HG03521 (cell line): ENCODE results near the gene NHLRC3.
"Not testable (repeated sequence)": the region's sequence is repeated elsewhere in the genome, so short reads cannot be mapped to it uniquely, and the experiment has no call there.

Experiments
- ATAC-seq: cut with Tn5 transposase; IDR thresholded peaks from one replicate; pipeline ENCODE4 v1.9.1; 2021; ENCODE audit warnings: mild to moderate bottlenecking, moderate library complexity; ENCODE audit not compliant: unreplicated experiment

The NHLRC3 gene

DNA sequence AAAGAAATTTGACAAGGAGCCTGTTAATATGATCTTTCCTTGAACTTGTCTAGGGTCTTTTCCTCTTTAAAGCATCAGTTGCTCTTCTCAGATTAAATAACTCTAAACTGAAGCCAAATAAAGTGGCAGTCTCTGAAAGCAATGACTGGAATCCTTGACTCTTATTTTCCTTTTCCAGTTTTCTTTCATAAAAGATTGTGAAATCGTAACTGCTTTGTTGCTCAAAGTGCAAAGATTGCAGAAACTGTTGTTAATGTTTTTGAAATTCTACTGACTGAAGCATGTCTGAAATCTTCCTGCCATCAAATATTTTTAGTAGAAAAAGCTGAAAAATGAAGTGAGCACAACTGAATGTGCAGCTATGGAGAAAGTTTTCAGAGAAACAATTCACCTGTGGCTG lies 1.9 kb downstream of the NHLRC3 start:
- ATAC-seq, result no peak

DNA sequence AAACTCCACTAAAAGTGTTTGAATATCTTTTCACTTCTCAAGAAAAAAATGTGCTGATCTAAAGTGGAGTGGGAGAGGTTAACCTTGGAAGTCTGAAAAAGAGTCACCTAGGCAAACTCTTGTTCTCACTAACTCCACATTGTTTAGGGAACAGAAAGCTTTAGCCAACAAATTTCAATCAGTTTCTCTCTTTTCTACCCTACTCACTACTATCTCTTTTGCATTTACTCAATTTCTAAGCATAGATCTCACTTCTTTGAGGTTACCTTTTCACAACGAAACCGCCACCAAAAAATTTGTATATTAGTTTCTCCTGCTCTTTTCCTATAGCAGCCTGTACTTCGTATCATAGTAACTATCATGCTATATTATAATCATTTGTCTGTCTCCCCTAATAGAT lies 6.3 kb downstream of the NHLRC3 start:
- ATAC-seq, result peak; percentile 79

DNA sequence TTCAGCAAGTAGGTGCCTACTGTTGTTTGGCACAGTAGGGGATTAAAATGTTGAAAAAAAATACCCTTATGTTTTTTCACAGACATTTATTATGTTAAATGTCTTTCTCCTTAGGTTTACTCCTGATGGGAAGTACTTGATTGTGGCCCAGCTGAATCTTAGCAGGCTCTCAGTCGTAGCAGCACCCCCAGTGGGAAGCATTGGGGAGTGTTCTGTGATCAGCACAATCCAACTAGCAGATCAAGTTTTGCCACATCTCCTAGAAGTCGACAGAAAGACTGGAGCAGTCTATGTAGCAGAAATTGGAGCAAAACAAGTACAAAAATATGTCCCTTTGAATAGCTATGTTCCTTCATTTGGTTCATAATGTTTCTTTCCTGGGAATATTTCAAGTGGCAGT lies 9.3 kb downstream of the NHLRC3 start:
- ATAC-seq, result no peak

DNA sequence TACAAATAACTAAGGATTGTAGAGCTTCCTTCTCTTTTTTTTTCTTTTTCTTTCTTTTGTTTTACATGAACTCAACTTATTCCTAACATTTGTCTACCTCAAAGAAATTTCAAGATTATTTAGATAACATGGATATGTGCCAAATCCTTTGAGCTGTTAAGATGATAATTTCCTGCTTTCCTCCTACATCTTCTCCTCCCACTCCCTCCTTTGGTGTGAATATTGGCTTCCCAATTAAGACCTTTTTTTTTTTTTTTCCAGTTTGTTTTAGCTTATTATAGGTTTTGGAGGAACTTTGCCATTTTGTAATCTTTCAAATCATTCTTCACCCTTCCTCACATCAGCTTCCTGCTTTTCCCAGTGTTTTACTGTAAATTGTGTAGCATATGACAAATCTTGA lies 10.6 kb downstream of the NHLRC3 start:
- ATAC-seq, result no peak

DNA sequence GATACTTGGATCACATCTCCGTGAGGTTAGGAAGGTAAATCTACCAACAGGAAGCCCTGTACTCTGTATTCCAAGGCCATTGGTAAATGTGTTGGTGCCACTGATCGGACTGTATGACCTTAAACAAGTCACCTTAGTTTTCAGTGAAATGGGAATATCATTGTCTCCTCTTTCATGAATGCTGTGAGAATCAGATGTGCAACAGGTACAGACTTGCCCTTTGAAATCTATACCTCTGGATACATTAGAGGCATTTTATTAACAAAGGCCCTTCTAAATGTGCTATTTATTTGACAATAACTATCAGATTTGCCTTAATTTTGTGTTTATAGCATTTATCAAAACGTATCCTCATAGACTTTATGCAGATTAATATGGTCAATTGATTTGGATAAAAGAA lies 11.0 kb downstream of the NHLRC3 start:
- ATAC-seq, result no peak

DNA sequence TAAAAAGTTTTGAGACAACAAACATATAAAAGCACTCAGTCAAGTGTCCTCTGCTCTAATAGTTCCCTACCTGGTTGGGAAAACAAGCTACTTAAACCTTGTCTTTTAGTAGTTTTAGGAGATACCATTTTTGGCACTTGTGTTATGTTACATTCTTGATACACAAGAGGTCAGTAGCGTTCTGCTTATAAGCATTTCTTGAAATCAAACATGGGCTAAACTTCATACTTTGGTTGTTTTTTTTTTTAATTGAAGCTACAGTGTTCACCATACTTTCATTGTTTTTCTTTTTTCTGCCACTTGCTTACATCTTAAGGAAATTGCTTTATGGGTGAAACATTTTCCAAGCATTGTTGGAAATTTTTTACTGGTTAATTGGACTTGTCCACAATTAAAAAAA lies 12.9 kb downstream of the NHLRC3 start:
- no peak for ATAC-seq

DNA sequence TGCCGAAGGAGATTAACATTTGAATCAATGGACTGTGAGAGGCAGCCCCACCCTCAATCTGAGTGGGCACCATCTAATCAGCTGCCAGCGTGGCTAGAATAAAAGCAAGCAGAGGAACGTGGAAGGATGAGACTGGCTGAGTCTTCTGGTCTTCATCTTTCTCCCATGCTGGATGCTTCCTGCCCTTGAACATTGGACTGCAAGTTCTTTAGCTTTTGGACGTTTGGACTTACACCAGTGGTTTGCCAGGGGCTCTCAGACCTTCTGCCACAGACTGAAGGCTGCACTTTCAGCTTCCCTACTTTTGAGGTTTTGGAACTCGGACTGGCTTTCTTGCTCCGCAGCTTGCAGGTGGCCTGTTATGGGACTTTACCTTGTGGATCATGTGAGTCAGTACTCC lies 14.7 kb downstream of the NHLRC3 start:
- ATAC-seq, result no peak

DNA sequence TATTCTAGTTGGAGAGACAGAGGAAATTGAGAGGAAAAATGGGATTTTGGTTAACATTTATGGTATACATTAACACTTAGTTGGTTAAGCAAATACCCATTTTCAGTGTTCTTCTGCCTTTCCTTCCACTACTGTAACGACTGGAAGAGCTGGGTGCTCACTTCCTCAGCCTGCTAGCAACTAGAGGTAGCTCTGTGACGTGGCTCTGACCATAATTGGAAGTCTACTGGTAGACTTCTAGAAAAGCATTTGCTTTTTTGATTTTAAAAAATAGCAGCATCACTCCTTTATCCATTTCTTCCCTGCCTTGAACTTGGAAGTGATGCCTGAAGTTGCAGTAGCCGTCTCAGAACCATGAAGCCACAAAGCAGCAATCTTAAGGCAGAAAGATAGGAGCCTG lies 15.9 kb downstream of the NHLRC3 start:
- ATAC-seq, result no peak

DNA sequence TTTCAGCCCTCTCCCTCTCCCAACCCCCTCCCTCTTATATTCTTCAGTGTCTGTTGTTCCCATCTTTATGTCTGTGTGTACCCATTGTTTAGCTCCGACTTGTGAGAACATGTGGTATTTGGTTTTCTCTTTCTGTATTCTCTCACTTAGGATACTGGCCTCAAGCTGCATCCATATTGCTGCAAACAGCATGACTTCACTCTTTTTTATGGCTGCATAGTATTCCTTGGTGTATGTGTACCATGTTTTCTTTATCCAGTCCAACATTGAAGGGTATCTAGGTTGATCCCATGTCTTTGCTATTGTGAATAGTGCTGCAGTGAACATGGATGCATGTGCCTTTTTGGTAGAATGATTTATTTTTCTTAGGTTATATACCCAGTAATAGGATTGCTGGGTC lies 17.8 kb downstream of the NHLRC3 start:
- ATAC-seq, result no peak

DNA sequence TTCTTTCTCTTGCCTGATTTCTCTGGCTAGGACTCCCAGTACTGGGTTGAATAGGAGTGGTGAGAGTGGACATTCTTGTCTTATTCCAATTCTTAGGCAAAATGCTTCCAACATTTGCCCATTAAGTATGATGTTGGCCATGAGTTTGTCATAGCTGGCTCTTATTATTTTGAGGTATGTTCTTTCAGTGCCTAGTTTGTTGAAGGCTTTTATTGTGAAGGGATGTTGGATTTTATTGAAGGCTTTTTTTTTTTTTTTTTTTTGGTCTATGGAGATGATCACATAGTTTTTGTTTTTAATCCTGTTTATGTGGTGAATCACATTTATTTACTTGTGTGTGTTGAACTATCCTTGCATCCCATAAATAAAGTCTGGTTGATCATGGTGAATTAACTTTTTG lies 19.8 kb downstream of the NHLRC3 start:
- no peak for ATAC-seq

DNA sequence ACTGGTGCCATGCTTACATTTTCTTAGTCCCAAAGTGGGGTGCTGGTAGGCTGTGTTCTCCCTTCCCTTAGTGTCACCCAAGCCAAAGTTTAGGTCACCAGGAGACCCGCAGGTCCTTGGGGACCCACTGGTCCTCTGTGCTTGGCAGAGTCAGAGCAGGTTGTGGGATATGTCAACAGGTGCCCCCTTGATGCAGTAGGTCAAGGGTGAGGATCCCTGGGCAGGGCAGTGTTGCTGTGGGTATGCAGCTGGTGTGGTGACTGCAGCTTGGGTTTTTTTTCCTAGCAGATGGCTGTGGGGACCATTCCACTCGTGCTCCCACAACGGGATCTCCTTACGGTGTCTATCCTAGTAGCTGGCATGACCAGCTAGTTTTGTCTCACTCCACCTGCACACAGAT lies 23.7 kb downstream of the NHLRC3 start:
- no peak for ATAC-seq

DNA sequence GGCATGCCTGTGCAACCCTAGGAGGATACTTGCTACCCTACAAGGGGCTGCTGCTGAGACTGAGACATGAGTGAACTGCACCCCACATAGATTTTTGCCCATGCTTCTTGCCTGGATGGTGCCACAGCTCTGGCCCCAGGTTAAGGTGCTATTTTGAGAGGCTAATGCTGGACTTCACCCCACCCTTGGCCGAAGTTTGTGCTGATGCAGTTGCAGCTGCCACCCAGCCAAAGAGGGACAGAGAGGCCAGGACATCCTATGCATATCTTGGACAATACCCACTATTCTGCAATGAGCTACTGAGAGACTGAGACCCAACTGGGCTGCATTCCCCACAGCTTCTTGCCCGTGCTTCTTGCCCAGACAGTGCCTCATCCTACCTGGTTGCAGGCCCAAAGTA lies 34.6 kb downstream of the NHLRC3 start:
- no peak for ATAC-seq

DNA sequence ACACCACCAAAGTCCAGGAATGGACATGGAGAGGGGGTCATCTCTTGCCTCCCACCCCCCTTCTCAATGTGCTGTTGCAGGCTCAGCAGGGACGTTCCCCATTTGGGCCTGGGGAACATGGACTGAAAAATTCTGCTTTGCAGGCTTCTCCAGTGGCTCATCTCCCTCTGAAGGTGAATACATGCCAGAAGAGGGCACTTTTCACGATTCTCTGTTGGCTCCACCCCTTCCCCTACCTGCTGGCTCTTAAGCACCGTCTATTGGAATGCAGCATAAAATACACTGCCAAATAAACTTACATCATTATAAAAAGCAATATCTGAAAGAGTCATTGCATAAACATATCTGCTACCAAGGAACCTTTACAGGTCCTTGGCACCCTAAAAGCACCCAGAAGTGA lies 35.7 kb downstream of the NHLRC3 start:
- no peak for ATAC-seq

DNA sequence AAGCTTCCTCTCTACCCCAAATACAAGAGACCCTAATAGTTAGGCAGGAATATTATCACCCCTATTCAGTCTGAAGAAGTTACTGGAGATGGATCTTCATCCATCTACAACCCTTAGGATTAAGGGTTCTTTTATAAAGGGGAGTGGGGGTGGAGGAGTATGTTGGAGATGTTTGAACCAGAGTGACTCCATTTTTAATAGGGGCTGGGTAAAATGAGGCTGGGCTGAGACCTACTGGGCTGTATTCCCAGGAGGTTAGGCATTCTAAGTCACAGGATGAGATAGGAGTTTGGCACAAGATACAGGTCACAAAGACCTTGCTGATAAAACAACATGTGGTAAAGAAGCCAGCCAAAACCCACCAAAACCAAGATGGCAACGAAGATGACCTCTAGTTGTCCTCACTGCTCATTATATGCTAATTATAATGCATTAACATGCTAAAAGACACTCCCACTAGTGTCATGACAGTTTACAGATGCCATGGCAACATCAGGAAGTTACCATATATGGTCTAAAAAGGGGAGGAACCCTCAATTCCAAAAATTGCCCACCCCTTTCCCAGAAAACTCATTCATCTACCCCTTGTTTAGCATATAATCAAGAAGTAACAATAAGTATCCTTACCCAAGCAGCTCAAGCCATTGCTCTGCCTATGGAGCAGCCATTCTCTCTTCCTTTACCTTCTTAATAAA lies 48.1 kb downstream of the NHLRC3 start:
- ATAC-seq, result not testable (repeated sequence)

DNA sequence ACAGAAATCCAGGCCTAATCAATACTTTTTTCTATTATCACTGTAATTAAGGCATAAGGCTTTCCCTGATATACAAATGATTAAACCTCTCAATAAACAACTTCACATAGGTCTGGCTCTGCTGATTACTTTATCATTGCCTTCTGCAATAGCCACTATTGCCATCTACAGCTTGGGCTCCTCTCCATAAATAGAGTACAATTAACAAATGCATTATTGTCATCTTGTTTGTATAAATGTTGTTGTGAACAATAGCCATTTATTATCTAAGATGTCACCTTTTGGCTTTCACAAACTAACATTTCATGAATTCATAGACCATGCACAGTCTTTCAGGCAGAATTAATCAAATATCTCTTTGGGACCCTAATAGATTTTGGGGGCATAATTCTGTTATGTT lies 53.3 kb downstream of the NHLRC3 start:
- no peak for ATAC-seq

DNA sequence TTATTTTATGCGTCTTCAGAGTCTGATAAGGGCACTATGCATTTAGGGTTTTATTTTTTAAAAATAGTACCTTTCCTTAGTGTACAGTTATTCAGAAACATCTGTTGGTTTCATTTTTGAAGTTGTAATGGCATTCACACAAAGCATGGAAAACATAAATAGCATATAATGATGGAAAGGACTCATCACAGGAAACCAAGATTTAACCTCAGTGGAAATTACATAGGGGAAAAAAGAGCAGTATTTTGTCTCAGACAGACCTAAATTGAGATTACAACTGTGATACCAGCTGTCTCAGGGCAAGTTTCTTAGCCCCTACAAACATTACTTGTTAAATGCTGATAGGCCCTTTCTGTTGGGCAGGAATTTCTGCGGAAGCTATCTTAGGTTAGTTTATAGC lies 57.2 kb downstream of the NHLRC3 start:
- no peak for ATAC-seq

DNA sequence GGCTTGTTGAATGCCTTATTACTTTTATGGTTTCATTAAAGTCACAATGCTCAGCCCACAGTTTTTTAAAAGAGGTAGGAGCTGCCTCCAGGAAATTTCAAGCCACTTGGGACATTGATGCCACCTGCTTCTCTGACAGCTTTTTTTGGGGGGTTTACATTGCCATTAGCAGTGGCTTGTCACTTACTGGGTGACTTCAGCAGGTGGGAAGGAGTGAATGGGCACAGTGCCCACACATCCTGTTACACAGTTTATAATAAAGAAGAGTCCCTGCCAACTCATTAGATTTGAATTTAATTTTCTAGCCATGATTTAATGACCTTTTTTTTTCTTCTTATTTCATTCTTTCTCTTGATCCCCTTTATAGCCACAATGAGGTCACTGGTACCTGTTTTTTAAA lies 61.0 kb downstream of the NHLRC3 start:
- no peak for ATAC-seq
